Bronchial smooth muscle cell (primary cell): ENCODE measurements around the gene KIRREL2. TPM values are rescaled to one million over a fixed set of nuclear protein-coding genes. Genes with fewer than 3 reads are reported as not detected.

Source experiments
- total RNA-seq: library from RNA; depleted of rRNA; stranded (reverse); fragments of >200 nt; gene quantifications from 2 replicates; pipeline ENCODE4 v1.2.1, GENCODE V29; 2014

The KIRREL2 gene
- total RNA-seq = 0.09 TPM in 1 of 2 replicates, not detected in the other

DNA sequence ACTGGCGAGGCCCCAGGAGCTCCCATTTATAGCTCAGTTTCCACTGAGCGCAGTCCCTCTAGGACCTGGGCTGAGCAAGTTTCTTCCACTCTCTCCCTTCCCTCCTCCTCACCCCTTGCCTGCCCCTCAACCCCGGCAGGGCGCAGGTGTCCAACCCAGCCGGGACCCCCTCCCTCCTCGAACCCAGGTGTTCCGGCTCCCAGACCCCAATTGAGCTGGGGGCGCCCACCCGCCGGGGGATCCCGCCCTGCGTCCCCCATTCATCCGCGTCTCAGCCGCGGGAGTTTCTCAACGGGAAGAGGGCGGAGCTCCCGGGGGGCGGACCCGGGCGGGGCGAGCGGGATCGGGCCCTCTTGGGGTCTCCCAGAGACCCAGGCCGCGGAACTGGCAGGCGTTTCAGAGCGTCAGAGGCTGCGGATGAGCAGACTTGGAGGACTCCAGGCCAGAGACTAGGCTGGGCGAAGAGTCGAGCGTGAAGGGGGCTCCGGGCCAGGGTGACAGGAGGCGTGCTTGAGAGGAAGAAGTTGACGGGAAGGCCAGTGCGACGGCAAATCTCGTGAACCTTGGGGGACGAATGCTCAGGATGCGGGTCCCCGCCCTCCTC is at the start of gene KIRREL2:
Gene KIRREL2, plus strand, starts transcription at position 366 of the 604 bp plus-strand sequence. Its CDS starts 209 bp downstream, at position 575.

DNA sequence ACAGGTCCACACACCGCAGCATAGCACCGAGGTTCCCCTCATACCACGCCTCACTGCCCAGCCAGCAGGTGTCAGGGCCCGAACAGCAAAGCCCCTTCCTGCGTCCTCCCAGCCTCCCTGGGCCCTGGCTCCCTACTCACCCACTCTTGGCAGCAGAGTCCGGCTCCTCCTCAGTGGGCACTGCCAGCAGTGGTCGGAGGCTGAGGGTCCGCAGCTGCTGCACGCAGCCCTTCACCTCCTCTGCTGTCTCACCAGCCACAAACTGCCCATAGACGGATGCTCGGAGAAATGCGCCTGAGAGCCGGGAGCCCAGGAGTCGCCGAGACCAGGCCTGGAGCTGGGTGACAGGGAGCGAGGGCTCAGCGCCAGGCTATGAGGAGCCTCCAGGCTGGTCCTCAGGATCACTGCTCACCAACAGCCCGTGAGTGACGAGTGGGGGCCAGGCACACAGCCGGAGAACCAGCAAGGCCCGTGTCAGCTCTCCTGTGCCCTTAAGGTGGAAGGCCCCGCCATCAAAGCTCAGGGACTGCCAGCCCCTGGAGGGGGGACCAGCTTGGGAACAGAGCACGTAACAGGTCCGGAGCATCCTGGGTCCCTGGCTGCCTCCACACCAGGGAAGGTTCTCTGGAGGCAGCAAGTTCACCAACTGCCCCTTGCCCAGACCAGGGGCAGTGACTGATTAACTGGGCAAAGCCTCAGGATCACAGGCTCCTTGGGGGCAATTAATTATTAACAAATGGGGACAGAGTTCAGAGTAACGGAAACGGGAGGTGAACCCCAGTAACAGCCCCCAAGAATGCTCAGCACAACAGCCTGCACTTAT is 44.3 kb upstream of the KIRREL2 start, which contains the start of gene PRODH2:
Gene PRODH2, minus strand, starts transcription at position 626 of the 823 bp plus-strand sequence. Its CDS starts 40 bp downstream, at position 586.

DNA sequence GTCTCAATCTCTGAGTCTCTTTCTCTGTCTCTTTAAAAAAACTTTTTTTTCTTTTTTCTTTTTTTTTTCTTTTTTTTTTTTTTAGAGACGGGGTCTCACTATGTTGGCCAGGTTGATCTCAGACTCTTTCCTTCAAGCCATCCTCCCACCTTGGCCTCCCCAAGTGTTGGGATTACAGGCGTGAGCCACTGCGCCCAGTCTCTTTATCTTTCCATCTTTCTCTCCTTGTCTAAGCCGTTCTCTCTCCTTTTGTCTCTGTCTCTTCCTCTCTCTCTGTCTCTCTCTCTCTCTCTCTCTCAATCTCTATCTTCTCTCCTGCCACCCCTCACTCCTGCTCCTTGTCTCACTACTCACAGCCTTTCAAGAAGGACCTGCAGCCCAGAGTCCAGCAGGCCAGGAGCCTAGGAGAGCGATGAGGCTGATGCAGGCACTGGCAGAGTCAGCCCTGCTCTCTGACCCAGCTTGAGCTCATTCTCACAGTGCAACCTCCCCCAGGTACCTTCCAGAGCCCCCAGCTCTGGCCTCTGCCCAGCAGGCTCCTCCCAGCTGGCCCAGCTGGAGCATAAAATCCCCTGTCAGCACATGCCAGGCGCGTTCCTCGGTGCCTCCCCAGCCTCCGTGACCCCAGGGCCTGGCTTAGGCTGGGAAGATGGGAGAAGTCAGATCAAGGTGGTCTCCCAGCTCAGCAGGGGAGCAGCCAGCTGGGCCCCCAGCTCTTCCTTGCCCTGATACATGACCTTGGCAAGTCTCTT is 4.5 kb upstream of the KIRREL2 start, which contains the start of gene NPHS1:
Gene NPHS1, minus strand, starts transcription at position 476 of the 752 bp plus-strand sequence. CDS start 667 bp downstream, outside the sequence.

DNA sequence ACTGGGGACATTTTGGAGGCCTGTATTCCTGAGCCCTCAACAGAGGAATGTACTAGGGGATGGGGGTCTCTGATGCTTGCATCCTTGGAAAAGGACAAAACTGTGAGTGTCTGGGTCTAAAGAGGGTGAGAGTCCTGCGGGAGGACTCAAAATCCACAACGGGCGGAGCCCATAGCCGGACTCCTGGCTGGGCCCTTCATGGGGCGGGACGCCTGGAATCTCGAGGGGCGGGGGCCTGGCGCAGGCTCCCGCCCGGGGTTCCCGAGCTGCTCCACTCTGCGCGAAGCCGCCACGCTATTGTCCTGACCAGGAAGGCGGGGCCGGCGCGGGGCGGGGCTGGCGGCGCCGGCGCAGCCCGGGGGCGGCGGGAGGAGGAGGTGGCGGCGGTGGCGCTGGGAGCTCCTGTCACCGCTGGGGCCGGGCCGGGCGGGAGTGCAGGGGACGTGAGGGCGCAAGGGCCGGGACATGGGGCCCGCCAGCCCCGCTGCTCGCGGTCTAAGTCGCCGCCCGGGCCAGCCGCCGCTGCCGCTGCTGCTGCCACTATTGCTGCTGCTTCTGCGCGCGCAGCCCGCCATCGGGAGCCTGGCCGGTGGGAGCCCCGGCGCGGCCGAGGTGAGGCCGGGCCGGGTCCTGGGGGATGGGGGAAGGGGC is 11.6 kb downstream of the KIRREL2 start, which contains the start of gene APLP1:
Gene APLP1, plus strand, starts transcription at position 403 of the 651 bp plus-strand sequence. Its CDS starts 63 bp downstream, at position 466.

GRCh38 chr19:35901854-35902661 is 45.3 kb downstream of the KIRREL2 start, which contains the start of gene HCST:
Gene HCST, plus strand, starts transcription at chr19:35902529. Its CDS starts 65 bp downstream, at chr19:35902594.

GRCh38 chr19:35908010-35908441 is 51.3 kb downstream of the KIRREL2 start, which contains the start of gene TYROBP:
Gene TYROBP, minus strand, starts transcription at chr19:35908295. Its CDS starts 67 bp downstream, at chr19:35908228.

Other genes starting within 250 kb of the KIRREL2 start
- gene HAUS5, start 244.2 kb upstream of the KIRREL2 start, total RNA-seq = 3.7 and 3.8 TPM in 2 replicates
- gene RBM42, start 227.9 kb upstream of the KIRREL2 start, total RNA-seq = 19.0 and 29.5 TPM in 2 replicates
- 0.17 and 0.63 TPM in 2 replicates for gene ETV2, start 215.2 kb upstream of the KIRREL2 start, total RNA-seq
- 531 and 566 TPM in 2 replicates for gene COX6B1, start 208.6 kb upstream of the KIRREL2 start, total RNA-seq
- not detected in 2 replicates for gene UPK1A, start 190.4 kb upstream of the KIRREL2 start, total RNA-seq
- not detected in 2 replicates for gene ZBTB32, start 152.4 kb upstream of the KIRREL2 start, total RNA-seq
- gene KMT2B, start 138.9 kb upstream of the KIRREL2 start, total RNA-seq = 2.7 and 6.8 TPM in 2 replicates
- 0.32 and 0.77 TPM in 2 replicates for gene IGFLR1, start 114.5 kb upstream of the KIRREL2 start, total RNA-seq
- gene U2AF1L4, start 111.5 kb upstream of the KIRREL2 start, total RNA-seq = 10.7 and 10.9 TPM in 2 replicates
- gene PSENEN, start 111.3 kb upstream of the KIRREL2 start, total RNA-seq = 9.1 and 11.3 TPM in 2 replicates
- gene LIN37, start 108.3 kb upstream of the KIRREL2 start, total RNA-seq = 11.2 and 11.8 TPM in 2 replicates
- 96.5 and 248 TPM in 2 replicates for gene HSPB6, start 99.9 kb upstream of the KIRREL2 start, total RNA-seq
- 2.9 and 3.2 TPM in 2 replicates for gene PROSER3, start 98.7 kb upstream of the KIRREL2 start, total RNA-seq
- 5.0 and 7.9 TPM in 2 replicates for gene ARHGAP33, start 81.3 kb upstream of the KIRREL2 start, total RNA-seq
- gene PRODH2, start 44.1 kb upstream of the KIRREL2 start, total RNA-seq = not detected in 2 replicates
- 0.16 TPM in 1 of 2 replicates, not detected in the other for gene NPHS1, start 4.4 kb upstream of the KIRREL2 start, total RNA-seq
- 6.0 and 11.0 TPM in 2 replicates for gene APLP1, start 11.7 kb downstream of the KIRREL2 start, total RNA-seq
- 2.2 and 4.9 TPM in 2 replicates for gene NFKBID, start 43.6 kb downstream of the KIRREL2 start, total RNA-seq
- 2.5 and 3.2 TPM in 2 replicates for gene HCST, start 45.6 kb downstream of the KIRREL2 start, total RNA-seq
- not detected in 2 replicates for gene TYROBP, start 51.4 kb downstream of the KIRREL2 start, total RNA-seq
- 1.4 and 1.6 TPM in 2 replicates for gene LRFN3, start 79.5 kb downstream of the KIRREL2 start, total RNA-seq
- 10.5 and 11.5 TPM in 2 replicates for gene SDHAF1, start 138.3 kb downstream of the KIRREL2 start, total RNA-seq
- 0.16 TPM in 1 of 2 replicates, not detected in the other for gene SYNE4, start 151.9 kb downstream of the KIRREL2 start, total RNA-seq
- 9.3 and 13.6 TPM in 2 replicates for gene ALKBH6, start 157.3 kb downstream of the KIRREL2 start, total RNA-seq
- 13.6 and 25.6 TPM in 2 replicates for gene CLIP3, start 176.0 kb downstream of the KIRREL2 start, total RNA-seq
- 0.94 and 1.7 TPM in 2 replicates for gene THAP8, start 197.4 kb downstream of the KIRREL2 start, total RNA-seq
- gene WDR62, start 198.0 kb downstream of the KIRREL2 start, total RNA-seq = 0.52 and 1.3 TPM in 2 replicates